A549 (cell line): ENCODE data around the gene NFATC2. TPM values are rescaled to one million over a fixed set of nuclear protein-coding genes. Genes with fewer than 3 reads are reported as not detected.

ENCODE experiments used
- ATAC-seq, 2 experiments: fragments of 200-7000 bp in 1 of 2; fragments of >200 bp in 1 of 2; cut with Nextera tagmentation in 1 of 2; cut with Tn5 transposase in 1 of 2; 3 replicates each; pipeline versions ENCODE4 v1.8.0 to v1.9.1; 2018 to 2020; ENCODE audit warnings: mild to moderate bottlenecking in 1 of 2, moderate library complexity in 1 of 2
- CTCF ChIA-PET: fragments of 300-600 bp; sonication (Branson Sonifier 250); formaldehyde crosslinking; extraction: SDS; loops from one replicate; lab custom pipeline; 2021; ENCODE audit warnings: antibody characterized with exemption, inconsistent platforms; lab: Yijun Ruan, JAX
- POLR2A ChIA-PET: fragments of 350-600 bp; formaldehyde crosslinking; extraction: SDS; loops from one replicate; lab custom pipeline; 2021; ENCODE audit warnings: antibody characterized with exemption, inconsistent platforms; lab: Yijun Ruan, JAX
- DNase-seq, 2 experiments: peaks; one replicate each; pipeline versions ENCODE4 v3.0.0 to v3.0.0-alpha.2; 2011 to 2016; ENCODE audit warnings: low read depth in 1 of 2, low spot score in 1 of 2
- FAIRE-seq: peaks from 2 replicates; lab custom pipeline; 2011; peaks lifted over from hg19 to GRCh38; lab: Jason Lieb, UNC
- H3K27ac ChIP-seq, 2 experiments: fragments of >200 bp; sonication (Bioruptor Twin); formaldehyde crosslinking; 3 replicates each; pipeline ENCODE4 v1.5.1; 2016 to 2017
- H3K4me1 ChIP-seq: fragments of >200 bp; sonication (Bioruptor Twin); formaldehyde crosslinking; 3 replicates; pipeline ENCODE4 v1.6.1; 2016
- H3K4me2 ChIP-seq: fragments of >200 bp; sonication (Bioruptor Twin); formaldehyde crosslinking; 3 replicates; pipeline ENCODE4 v1.6.1; 2016
- H3K4me3 ChIP-seq: fragments of >200 bp; sonication (Bioruptor Twin); formaldehyde crosslinking; 3 replicates; pipeline ENCODE4 v1.5.1; 2016
- H3K9me3 ChIP-seq: fragments of >200 bp; sonication (Bioruptor Twin); formaldehyde crosslinking; 3 replicates; pipeline ENCODE4 v1.6.1; 2016
- CBX8 ChIP-seq: fragments of 200-600 bp; sonication (generic); IDR thresholded peaks from 2 replicates; pipeline ENCODE4 v1.6.1; 2016
- FOSL2 ChIP-seq, 2 experiments: fragments of 450-650 bp in 1 of 2; fragments of >200 bp in 1 of 2; sonication (Bioruptor Twin) in 1 of 2; formaldehyde crosslinking; IDR thresholded peaks; 2 replicates each; pipeline versions ENCODE4 v1.5.0 to v1.6.1; 2016 to 2020; ENCODE audit warnings: mild to moderate bottlenecking in 1 of 2, moderate library complexity in 1 of 2
- MAZ ChIP-seq: fragments of 150-350 bp; IDR thresholded peaks from 2 replicates; pipeline ENCODE4 v1.6.1; 2014; ENCODE audit warnings: antibody characterized with exemption, low read depth, low read length, borderline replicate concordance
- MYC ChIP-seq: IDR thresholded peaks from 2 replicates; pipeline ENCODE4 v1.6.1; 2012; ENCODE audit warnings: mild to moderate bottlenecking, inconsistent platforms, low read length, improper control_type of control experiment, borderline replicate concordance
- NPAS2 ChIP-seq: fragments of 250-450 bp; sonication (Bioruptor Pico); IDR thresholded peaks from 2 replicates; pipeline ENCODE4 v1.8.0; 2022; ENCODE audit warnings: mild to moderate bottlenecking, moderate library complexity, borderline replicate concordance
- POLR2A ChIP-seq: IDR thresholded peaks from 2 replicates; pipeline ENCODE4 v1.6.1; 2012; ENCODE audit warnings: mild to moderate bottlenecking, low read length
- POLR2AphosphoS2 ChIP-seq: conservative IDR thresholded peaks from 2 replicates; pipeline ENCODE4 v1.6.1; 2012; ENCODE audit warnings: low read length, improper control_type of control experiment, inconsistent platforms
- RAD21 ChIP-seq, 2 experiments: fragments of >200 bp in 1 of 2; sonication (Bioruptor Twin) in 1 of 2; formaldehyde crosslinking in 1 of 2; IDR thresholded peaks in 1 of 2; conservative IDR thresholded peaks in 1 of 2; 2 replicates in 1 of 2; 3 replicates in 1 of 2; pipeline ENCODE4 v1.6.1; 2012 to 2018; ENCODE audit warnings: inconsistent platforms in 1 of 2
- RCOR1 ChIP-seq: fragments of 150-350 bp; IDR thresholded peaks from 2 replicates; pipeline ENCODE4 v1.6.1; 2014; ENCODE audit warnings: antibody characterized with exemption, low read length, low read depth
- RFX5 ChIP-seq: fragments of 450-650 bp; IDR thresholded peaks from 2 replicates; pipeline ENCODE4 v1.7.1; 2014; ENCODE audit warnings: antibody characterized with exemption, mild to moderate bottlenecking, moderate library complexity
- WGBS: methylation state at CpG from one replicate; pipeline ENCODE4 v1.1.6; 2017; ENCODE audit errors: missing lambda C conversion rate; 5-methylcytosine and 5-hydroxymethylcytosine counted together
- polyA plus RNA-seq, 4 experiments: library from polyadenylated mRNA; depleted of rRNA in 3 of 4; stranded (reverse); fragments of >200 nt; fragmentation: RNase III in 1 of 4; extraction: RNeasy Plus Mini Kit Qiagen cat#74134 plus additional on column Dnase treatment in 1 of 4; gene quantifications; 2 replicates in 3 of 4; 3 replicates in 1 of 4; pipeline ENCODE4 v1.2.3, GENCODE V29; 2011 to 2017
- TF ChIP-seq, protein P1 (sequence below): IDR thresholded peaks from 2 replicates; pipeline ENCODE4 v1.6.1; 2012
- TF ChIP-seq, protein P2 (sequence below): fragments of 150-350 bp; IDR thresholded peaks from 2 replicates; pipeline ENCODE4 v1.6.1; 2014; ENCODE audit warnings: low read depth, mild to moderate bottlenecking, low read length
- TF ChIP-seq, protein P3 (sequence below): fragments of 250-450 bp; sonication (Bioruptor Pico); IDR thresholded peaks from 2 replicates; pipeline ENCODE4 v1.5.0; 2020; ENCODE audit warnings: low read depth, mild to moderate bottlenecking, moderate library complexity
- TF ChIP-seq, protein P4 (sequence below): fragments of >200 bp; sonication (Bioruptor Twin); formaldehyde crosslinking; IDR thresholded peaks from 3 replicates; pipeline ENCODE4 v1.6.1; 2016

NFATC2 gene
- polyA plus RNA-seq, 2 of the 4 experiments (the other 2 are of a cell fraction): 0.75 to 1.6 TPM

DNA sequence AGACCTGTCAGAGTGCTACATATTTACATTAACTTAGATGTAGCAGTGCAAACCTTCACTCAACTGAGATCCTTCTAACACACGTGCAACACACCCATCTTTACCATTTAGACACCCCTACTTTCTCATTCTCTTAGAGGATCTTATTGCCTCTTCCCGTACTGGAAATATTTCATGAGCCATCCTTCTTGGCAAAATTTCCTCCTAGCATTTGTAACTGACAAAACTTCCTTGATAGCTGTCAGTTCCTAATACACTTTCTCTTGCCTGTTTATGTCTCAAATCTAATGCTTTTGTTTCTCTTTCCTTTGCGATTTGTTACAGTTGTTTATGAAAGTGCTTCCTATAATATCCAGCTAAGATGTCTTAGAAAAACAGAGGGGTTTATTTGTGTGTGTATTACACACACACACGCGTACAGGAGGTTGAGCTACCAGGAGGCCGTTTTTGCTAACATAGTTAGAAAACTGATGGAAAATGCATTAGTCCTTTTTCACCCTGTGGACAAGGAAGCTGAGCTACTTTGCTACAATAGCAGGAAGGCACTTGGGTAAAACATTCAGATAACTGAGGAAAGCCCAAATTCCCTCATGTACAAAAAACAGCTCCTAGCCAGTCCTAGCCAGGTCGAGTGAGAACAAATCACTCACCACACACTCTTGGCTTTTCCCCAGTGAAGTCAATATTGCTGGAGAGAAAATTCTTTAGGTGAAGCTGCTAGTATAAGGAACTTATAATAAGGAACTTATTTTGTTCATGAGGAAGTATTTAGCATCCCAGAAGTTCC lies 153.6 kb downstream of the NFATC2 start:
- DNase-seq (no peak), FAIRE-seq (no peak), ATAC-seq (no peak)
- CTCF ChIA-PET: interaction anchor here (0.7 to 3.3 kb wide), 8 partner anchors 10 to 401 kb away, joined by 3 to 30 read pairs (median 4); no protein-coding TSS in a partner anchor
- TF ChIP-seq CBX8: no peak
- no peak for TF ChIP-seq NPAS2 (CRISPR knock-in tag)
- no peak for TF ChIP-seq MYC
- TF ChIP-seq POLR2AphosphoS2: no peak
- TF ChIP-seq, protein P1, sequence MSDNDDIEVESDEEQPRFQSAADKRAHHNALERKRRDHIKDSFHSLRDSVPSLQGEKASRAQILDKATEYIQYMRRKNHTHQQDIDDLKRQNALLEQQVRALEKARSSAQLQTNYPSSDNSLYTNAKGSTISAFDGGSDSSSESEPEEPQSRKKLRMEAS: no peak
- no peak for TF ChIP-seq POLR2A
- TF ChIP-seq RFX5: no peak
- no peak for TF ChIP-seq MAZ
- no peak for TF ChIP-seq RAD21 (conservative IDR thresholded peaks at IDR 0.05 in 1 of 2, IDR thresholded peaks at IDR 0.05 in 1 of 2)
- TF ChIP-seq RCOR1: no peak
- Histone ChIP-seq H3K4me1 (peaks cover 21% of the 10 kb centered on the region), H3K27ac (no peak overlapping the region; a peak in 1 of 6 replicates), H3K4me3 (no peak overlapping the region), H3K4me2 (no peak overlapping the region; the same call in 2 of the 3 replicates), H3K9me3 (no peaks in the 10 kb centered on the region)
- WGBS: 64% methylated on average over 7 of the region's 7 CpGs
- POLR2A ChIA-PET: no interaction called here

DNA sequence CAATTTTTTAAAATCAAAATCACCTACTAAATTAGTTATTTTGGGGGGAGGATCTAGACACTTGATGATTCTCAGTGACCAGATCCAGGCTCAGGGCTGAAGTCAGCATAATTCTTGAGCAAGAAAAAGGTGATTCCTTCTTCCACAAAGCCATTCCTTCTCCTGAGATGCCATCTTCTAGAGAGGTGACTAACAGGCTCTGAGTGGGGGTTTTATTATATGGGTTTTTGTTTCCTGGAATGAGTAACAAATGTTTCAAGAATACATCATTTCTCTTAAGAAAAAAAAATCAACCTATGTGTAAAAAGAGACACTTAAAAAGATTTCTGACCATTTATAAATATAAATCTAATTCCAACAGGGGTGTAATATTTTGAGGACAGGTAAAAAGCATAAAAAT lies 154.3 kb downstream of the NFATC2 start:
- FAIRE-seq (no peak), ATAC-seq (no peak; a peak in 1 of 6 replicates), DNase-seq (peak in 1 of 2 experiments; percentile 29)
- H3K9me3 ChIP-seq: no peaks in the 10 kb centered on the region
- TF ChIP-seq RFX5: no peak
- no peak for TF ChIP-seq FOSL2 (IDR thresholded peaks at IDR 0.05)
- peak; percentile 34; the same call in 1 of the 2 replicates for TF ChIP-seq FOSL2 (CRISPR knock-in tag; IDR thresholded peaks at IDR 0.05)
- peaks cover 28% of the 10 kb centered on the region for H3K4me1 ChIP-seq
- no peak overlapping the region for H3K4me3 ChIP-seq
- ChIA-PET POLR2A (no interaction called here), CTCF (interaction anchor here (1.0 to 4.0 kb wide), 6 partner anchors 8 to 225 kb away, joined by 3 to 61 read pairs (median 8); no protein-coding TSS in a partner anchor)
- H3K27ac ChIP-seq: peak overlapping the region in 1 of 2 experiments; percentile 27; a peak in 2 of 6 replicates
- H3K4me2 ChIP-seq: peak overlapping the region; percentile 29

DNA sequence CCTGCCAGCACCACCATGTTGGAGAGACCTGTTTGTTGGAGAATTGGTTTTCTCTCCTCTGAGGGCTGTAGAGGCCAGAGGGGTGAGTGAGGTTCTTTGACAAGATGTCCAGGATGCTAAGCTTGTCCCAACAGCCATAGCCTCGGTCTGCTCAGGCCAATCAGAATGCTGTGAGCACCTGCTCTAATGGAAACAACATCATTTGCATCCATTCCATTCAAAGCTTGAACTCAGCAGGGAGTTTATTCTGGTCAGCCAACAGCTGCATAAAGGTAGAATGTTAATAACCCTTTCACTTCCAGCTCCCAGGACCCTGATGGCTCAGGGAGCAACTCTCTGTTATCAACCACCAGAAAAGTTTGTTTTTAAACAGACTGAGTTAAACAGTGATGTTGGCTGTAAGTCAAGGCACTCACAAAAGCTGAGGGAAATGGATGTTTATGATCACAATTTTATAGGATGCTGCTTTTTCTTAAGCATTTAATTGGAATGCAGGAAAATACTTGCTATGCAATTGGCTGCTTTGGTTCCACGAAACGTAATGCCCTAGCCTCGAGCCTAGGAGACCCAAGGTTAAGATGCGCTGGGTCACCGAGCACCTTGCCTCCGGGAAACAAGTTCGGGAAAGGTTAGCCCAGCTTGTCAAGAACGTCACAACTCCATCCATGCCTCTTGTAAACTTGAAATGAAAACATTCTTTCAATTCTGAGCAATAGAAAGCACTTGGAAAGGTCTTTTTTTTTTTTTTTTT lies 155.2 kb downstream of the NFATC2 start:
- Histone ChIP-seq H3K4me3 (no peak overlapping the region), H3K27ac (0 out of 6 replicates have a peak overlapping the region, but pooled peaks of 1 of the 2 experiments have one; percentile 24), H3K9me3 (no peaks in the 10 kb centered on the region)
- no peak for ATAC-seq
- TF ChIP-seq, protein P2, sequence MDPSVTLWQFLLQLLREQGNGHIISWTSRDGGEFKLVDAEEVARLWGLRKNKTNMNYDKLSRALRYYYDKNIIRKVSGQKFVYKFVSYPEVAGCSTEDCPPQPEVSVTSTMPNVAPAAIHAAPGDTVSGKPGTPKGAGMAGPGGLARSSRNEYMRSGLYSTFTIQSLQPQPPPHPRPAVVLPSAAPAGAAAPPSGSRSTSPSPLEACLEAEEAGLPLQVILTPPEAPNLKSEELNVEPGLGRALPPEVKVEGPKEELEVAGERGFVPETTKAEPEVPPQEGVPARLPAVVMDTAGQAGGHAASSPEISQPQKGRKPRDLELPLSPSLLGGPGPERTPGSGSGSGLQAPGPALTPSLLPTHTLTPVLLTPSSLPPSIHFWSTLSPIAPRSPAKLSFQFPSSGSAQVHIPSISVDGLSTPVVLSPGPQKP: no peak
- TF ChIP-seq, protein P3, sequence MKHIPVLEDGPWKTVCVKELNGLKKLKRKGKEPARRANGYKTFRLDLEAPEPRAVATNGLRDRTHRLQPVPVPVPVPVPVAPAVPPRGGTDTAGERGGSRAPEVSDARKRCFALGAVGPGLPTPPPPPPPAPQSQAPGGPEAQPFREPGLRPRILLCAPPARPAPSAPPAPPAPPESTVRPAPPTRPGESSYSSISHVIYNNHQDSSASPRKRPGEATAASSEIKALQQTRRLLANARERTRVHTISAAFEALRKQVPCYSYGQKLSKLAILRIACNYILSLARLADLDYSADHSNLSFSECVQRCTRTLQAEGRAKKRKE (CRISPR knock-in tag): no peak
- TF ChIP-seq, protein P4, sequence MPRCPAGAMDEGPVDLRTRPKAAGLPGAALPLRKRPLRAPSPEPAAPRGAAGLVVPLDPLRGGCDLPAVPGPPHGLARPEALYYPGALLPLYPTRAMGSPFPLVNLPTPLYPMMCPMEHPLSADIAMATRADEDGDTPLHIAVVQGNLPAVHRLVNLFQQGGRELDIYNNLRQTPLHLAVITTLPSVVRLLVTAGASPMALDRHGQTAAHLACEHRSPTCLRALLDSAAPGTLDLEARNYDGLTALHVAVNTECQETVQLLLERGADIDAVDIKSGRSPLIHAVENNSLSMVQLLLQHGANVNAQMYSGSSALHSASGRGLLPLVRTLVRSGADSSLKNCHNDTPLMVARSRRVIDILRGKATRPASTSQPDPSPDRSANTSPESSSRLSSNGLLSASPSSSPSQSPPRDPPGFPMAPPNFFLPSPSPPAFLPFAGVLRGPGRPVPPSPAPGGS: no peak
- TF ChIP-seq, all 56 proteins: peak for 0
- DNase-seq (no peak), FAIRE-seq (no peak)
- Histone ChIP-seq H3K4me2 (no peak overlapping the region; the same call in 2 of the 3 replicates), H3K4me1 (peaks cover 34% of the 10 kb centered on the region)
- 81% methylated on average over 9 of the region's 9 CpGs for WGBS
- POLR2A ChIA-PET: no interaction called here
- CTCF ChIA-PET: interaction anchor here (0.6 to 4.0 kb wide), 14 partner anchors 8 to 208 kb away, joined by 3 to 61 read pairs (median 6); no protein-coding TSS in a partner anchor
